Spleen (tissue), 7 donors: ENCODE data around the gene LCLAT1.

Experiments used
- CTCF ChIP-seq, 11 experiments: fragments of 200-600 bp in 7 of 11; fragments of 450-650 bp in 4 of 11; sonication (generic) in 4 of 11; IDR thresholded peaks in 8 of 11; conservative IDR thresholded peaks in 3 of 11; 1 replicate in 7 of 11; 2 replicates in 4 of 11; pipeline versions ENCODE4 v1.4.0 to v1.8.0; 2016 to 2021; ENCODE audit warnings: antibody characterized with exemption in 11 of 11, inconsistent platforms in 4 of 11, mild to moderate bottlenecking in 1 of 11
- POLR2A ChIP-seq, 3 donors: fragments of 450-650 bp; IDR thresholded peaks; one replicate each; pipeline ENCODE4 v1.5.1; 2017; ENCODE audit warnings: antibody characterized with exemption in 3 of 3, mild to moderate bottlenecking in 1 of 3
- donor health status: DM: no; HTN: no; CAD: no; lungs with moderate emphysema.
- donor health status: DM: no; HTN: no; CAD: no.
- donor health status: DM: no; HTN: no; CAD: no.

- TF ChIP-seq POLR2A (IDR thresholded peaks at IDR 0.05) (no peak), CTCF (IDR thresholded peaks at IDR 0.05 in 8 of 11, conservative IDR thresholded peaks at IDR 0.05 in 3 of 11) (no peak)
Measured at GRCh38 chr2:30652271-30652915, 205.3 kb downstream of the LCLAT1 start.
